Urinary bladder (tissue), 4 donors: ENCODE measurements around the gene ADARB1. TPM values are rescaled to one million over a fixed set of nuclear protein-coding genes. Genes with fewer than 3 reads are reported as not detected.

Source experiments
- DNase-seq: peaks from one replicate; pipeline ENCODE4 v3.0.0-alpha.2; 2015; ENCODE audit errors: extremely low spot score
- H3K27ac ChIP-seq: one replicate; pipeline ENCODE4 v1.5.1; 2013; ENCODE audit warnings: low read depth, mild to moderate bottlenecking, moderate library complexity
- H3K36me3 ChIP-seq: one replicate; pipeline ENCODE4 v1.6.1; 2013; ENCODE audit warnings: mild to moderate bottlenecking, moderate library complexity; ENCODE audit not compliant: insufficient read depth
- H3K4me1 ChIP-seq: one replicate; pipeline ENCODE4 v1.6.1; 2013; ENCODE audit warnings: mild to moderate bottlenecking, moderate library complexity; ENCODE audit not compliant: insufficient read depth
- H3K4me3 ChIP-seq: one replicate; pipeline ENCODE4 v1.5.1; 2013; ENCODE audit warnings: low read depth, low read length
- whole genome bisulfite sequencing: extraction: QIAGEN DNeasy Blood & Tissue Kit; methylation state at CpG from one replicate; pipeline ENCODE4 v1.1.7; 2013; 5-methylcytosine and 5-hydroxymethylcytosine counted together
- polyA plus RNA-seq: library from polyadenylated mRNA; stranded (reverse); fragments of 200-250 nt; gene quantifications from one replicate; pipeline ENCODE4 v1.2.3, GENCODE V29; 2013
- total RNA-seq: library from RNA; depleted of rRNA; stranded (reverse); fragments of >200 nt; gene quantifications from one replicate; pipeline ENCODE4 v1.2.3, GENCODE V29; 2014
- donor health status: healthy with polysubstance abuse.
- donor health status: healthy.

ADARB1 gene
- total and polyA plus RNA-seq, 2 donors, result 35.3 to 79.8 TPM

- Histone ChIP-seq H3K36me3 (no peaks in the 10 kb centered on the region), H3K4me3 (no peak overlapping the region), H3K4me1 (no peaks in the 10 kb centered on the region), H3K27ac (no peak overlapping the region)
- DNase-seq, result no peak
- 73% methylated on average over 5 of the region's 5 CpGs for WGBS
Observed at GRCh38 chr21:45166931-45167330, 92.6 kb downstream of the ADARB1 start.

DNA sequence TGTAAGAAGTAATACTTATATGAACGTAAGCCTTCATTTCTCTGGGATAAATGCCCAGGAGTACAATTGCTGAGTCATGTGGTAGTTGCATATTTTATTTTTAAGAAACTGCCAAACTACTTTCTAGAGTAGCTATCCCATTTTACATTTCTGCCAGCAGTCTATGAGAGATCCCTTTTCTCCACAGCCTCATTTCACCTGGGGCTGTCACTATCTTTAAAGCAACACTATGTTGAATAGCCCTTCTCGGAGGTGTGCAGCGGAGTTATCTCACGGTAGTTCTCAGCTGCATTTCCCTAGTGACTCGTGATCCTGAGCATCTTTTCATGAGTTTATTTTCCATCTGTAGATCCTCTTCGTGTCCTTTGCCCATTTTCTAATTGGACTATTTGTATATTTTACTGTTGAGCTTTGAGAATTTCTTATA is 93.4 kb downstream of the ADARB1 start:
- WGBS, result 42% methylated on average over 6 of the region's 6 CpGs
- Histone ChIP-seq H3K36me3 (no peaks in the 10 kb centered on the region), H3K27ac (no peak overlapping the region), H3K4me3 (no peak overlapping the region), H3K4me1 (no peaks in the 10 kb centered on the region)
- DNase-seq, result no peak

DNA sequence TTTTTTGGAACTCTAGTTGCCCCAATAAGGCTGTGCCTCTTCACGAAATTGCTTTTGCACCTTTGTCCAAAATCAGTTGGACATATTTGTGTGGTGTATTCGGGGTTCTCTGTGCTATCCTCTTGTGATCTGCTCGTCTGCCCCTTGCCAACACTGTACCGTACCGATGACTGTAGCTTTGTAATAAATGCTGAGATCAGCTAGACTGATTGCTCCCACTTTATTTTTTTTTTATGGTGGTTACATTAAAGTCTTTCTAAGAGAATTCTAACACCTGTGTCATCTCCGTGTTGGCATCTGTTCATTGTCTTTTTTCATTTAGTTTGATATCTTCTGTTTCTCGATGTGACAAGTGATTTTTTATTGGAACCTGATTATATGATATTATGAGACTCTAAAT is 94.1 kb downstream of the ADARB1 start:
- DNase-seq, result no peak
- 55% methylated on average over 7 of the region's 7 CpGs for WGBS
- Histone ChIP-seq H3K4me3 (no peak overlapping the region), H3K36me3 (no peaks in the 10 kb centered on the region), H3K4me1 (no peaks in the 10 kb centered on the region), H3K27ac (no peak overlapping the region)

DNA sequence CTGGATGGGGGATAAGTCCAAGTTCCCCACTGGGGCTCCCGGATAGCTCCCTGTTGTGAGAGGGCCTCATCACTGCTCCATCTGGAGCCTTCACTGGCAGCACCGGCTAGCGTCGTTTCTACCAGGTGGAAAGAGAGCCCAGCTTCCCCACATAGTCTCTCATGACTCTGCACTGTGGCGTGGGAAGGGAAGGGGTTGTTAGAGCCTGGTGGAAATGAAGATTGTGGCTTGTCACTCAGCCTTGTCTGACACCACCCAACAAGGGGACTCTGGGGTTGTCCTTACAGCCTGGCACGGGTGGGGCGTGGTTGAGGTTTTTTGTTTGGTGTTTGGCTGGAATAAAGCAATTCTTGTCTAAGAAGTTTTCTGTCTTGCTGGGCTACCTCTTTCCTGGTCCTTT is 94.6 kb downstream of the ADARB1 start:
- no peak for DNase-seq
- no peaks in the 10 kb centered on the region for H3K36me3 ChIP-seq
- no peak overlapping the region for H3K27ac ChIP-seq
- no peaks in the 10 kb centered on the region for H3K4me1 ChIP-seq
- 71% methylated on average over 7 of the region's 7 CpGs for WGBS
- no peak overlapping the region for H3K4me3 ChIP-seq

GRCh38 chr21:45169682-45170081 is 95.3 kb downstream of the ADARB1 start:
- Histone ChIP-seq H3K27ac (no peak overlapping the region), H3K4me3 (no peak overlapping the region), H3K4me1 (no peaks in the 10 kb centered on the region), H3K36me3 (no peaks in the 10 kb centered on the region)
- no peak for DNase-seq
- WGBS, result 65% methylated on average over 6 of the region's 6 CpGs

GRCh38 chr21:45170987-45171386 is 96.6 kb downstream of the ADARB1 start:
- H3K4me1 ChIP-seq, result no peaks in the 10 kb centered on the region
- WGBS, result 98% methylated on average over 8 of the region's 8 CpGs
- H3K36me3 ChIP-seq, result no peaks in the 10 kb centered on the region
- H3K27ac ChIP-seq, result no peak overlapping the region
- H3K4me3 ChIP-seq, result no peak overlapping the region
- DNase-seq, result no peak

GRCh38 chr21:45172420-45172819 is 98.0 kb downstream of the ADARB1 start:
- 97% methylated on average over 10 of the region's 10 CpGs for WGBS
- no peaks in the 10 kb centered on the region for H3K4me1 ChIP-seq
- no peak for DNase-seq
- no peak overlapping the region for H3K4me3 ChIP-seq
- H3K36me3 ChIP-seq, result no peaks in the 10 kb centered on the region
- no peak overlapping the region for H3K27ac ChIP-seq

DNA sequence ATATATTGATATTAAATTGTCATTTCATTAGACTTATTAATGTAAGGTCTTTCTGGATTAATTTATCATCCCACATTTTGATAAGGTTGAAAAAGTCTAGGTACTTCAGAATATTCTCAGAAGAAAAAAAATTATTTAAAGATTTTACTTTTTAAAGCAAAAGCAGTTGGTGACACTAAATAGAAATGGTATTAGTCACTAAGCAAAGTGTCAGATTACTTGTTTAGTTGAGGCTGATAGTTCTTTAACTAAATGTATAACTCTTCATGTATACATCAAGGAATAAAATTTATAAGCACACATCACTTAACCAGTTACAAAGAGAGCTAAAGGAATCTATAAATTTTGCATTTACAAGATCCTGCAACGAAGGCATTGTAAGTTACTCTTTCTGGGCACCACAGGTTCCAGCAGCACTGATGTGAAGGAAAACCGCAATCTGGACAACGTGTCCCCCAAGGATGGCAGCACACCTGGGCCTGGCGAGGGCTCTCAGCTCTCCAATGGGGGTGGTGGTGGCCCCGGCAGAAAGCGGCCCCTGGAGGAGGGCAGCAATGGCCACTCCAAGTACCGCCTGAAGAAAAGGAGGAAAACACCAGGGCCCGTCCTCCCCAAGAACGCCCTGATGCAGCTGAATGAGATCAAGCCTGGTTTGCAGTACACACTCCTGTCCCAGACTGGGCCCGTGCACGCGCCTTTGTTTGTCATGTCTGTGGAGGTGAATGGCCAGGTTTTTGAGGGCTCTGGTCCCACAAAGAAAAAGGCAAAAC is 101.1 kb downstream of the ADARB1 start:
- Histone ChIP-seq H3K27ac (no peak overlapping the region), H3K4me3 (no peak overlapping the region), H3K4me1 (no peaks in the 10 kb centered on the region), H3K36me3 (no peaks in the 10 kb centered on the region)
- no peak for DNase-seq
- 92% methylated on average over 12 of the region's 12 CpGs for WGBS

DNA sequence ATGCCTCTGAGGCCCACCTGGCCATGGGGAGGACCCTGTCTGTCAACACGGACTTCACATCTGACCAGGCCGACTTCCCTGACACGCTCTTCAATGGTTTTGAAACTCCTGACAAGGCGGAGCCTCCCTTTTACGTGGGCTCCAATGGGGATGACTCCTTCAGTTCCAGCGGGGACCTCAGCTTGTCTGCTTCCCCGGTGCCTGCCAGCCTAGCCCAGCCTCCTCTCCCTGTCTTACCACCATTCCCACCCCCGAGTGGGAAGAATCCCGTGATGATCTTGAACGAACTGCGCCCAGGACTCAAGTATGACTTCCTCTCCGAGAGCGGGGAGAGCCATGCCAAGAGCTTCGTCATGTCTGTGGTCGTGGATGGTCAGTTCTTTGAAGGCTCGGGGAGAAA is 101.8 kb downstream of the ADARB1 start:
- H3K4me1 ChIP-seq, result no peaks in the 10 kb centered on the region
- H3K36me3 ChIP-seq, result no peaks in the 10 kb centered on the region
- no peak overlapping the region for H3K4me3 ChIP-seq
- H3K27ac ChIP-seq, result no peak overlapping the region
- WGBS, result 93% methylated on average over 16 of the region's 16 CpGs
- no peak for DNase-seq

DNA sequence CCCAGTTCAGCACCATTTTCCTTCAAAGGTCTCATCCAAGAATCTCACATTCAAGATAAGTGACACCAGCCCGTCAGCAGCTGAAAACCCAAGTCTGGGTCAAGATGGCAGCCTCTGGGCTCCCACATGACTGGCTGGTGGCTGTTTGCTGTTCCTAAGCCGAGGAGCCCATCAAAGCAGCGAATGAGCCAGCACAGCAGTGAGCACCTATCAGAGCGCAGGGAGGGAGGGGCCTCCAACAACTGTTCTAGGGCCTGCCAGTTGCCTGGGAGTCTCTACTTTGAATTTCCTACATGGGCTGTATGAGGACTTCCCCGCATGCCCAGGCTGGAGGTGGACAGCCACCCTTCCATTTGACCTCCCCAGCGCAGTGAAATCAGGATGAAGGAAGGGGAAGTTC is 102.7 kb downstream of the ADARB1 start:
- H3K4me1 ChIP-seq, result no peaks in the 10 kb centered on the region
- 97% methylated on average over 6 of the region's 6 CpGs for WGBS
- no peaks in the 10 kb centered on the region for H3K36me3 ChIP-seq
- no peak for DNase-seq
- no peak overlapping the region for H3K27ac ChIP-seq
- H3K4me3 ChIP-seq, result no peak overlapping the region

DNA sequence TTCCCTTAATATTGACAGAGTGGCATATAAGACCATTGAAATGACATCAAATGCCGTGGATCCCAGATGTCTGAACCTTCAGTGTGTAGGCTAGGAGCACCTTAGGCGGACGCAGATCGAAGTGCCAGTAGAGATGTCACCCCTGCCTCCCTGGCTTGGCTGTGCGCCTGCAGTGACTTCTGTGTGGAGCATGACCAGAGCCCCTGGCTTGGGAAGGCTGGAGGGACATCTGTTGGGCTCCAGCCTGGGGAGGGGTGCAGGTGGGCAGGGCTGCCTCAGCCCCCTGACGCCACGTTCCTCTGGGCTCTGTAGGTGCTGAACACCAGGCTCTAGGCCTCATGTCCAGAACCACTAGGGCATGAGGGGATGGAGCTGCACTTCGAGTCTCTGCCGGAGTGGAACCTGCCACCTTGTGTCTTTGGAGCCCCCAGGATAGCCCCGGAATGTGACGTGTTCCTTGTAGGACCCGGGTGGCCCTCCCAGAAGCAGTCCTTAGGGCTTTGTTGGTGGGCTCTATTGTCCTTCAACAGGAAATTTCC is 103.8 kb downstream of the ADARB1 start:
- no peak overlapping the region for H3K27ac ChIP-seq
- DNase-seq, result no peak
- no peaks in the 10 kb centered on the region for H3K4me1 ChIP-seq
- no peak overlapping the region for H3K4me3 ChIP-seq
- WGBS, result 95% methylated on average over 12 of the region's 12 CpGs
- no peaks in the 10 kb centered on the region for H3K36me3 ChIP-seq

GRCh38 chr21:45178971-45179370 is 104.6 kb downstream of the ADARB1 start:
- no peak for DNase-seq
- 88% methylated on average over 11 of the region's 11 CpGs for WGBS
- Histone ChIP-seq H3K27ac (no peak overlapping the region), H3K4me1 (no peaks in the 10 kb centered on the region), H3K36me3 (no peaks in the 10 kb centered on the region), H3K4me3 (no peak overlapping the region)

DNA sequence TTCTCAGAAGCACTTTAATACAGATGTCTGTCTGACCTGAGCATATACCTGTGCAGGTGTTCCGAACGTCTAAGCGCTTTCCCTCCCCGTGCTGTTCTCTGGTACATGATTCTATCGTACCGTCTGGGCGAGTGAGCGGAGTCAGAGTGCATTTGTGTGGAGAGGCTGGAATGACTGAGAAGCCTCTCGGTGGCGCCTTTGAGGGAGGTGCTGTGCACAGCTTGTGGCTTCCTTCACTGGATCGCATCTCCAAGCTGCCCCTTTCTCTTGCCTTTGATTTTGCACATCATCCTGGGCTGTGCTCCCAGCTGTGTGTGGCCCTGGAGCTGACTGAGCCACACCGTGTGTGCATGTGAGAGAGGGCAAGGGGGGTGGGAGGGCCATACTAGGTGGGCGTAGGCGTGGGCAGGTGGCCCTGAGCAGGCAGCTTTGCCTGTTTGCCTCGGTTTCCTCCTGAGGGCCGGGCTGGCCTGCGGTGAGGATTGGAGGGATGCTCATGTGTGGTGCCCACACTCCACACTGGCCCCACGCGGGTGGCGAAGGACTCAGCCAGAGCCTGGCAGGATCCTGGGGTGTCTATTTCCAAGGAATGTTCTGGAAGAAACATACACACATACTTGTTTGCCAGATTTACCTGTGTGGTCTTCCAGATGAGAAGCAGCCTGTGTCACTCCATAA is 105.3 kb downstream of the ADARB1 start:
- 91% methylated on average over 20 of the region's 20 CpGs for WGBS
- H3K4me3 ChIP-seq, result no peak overlapping the region
- no peaks in the 10 kb centered on the region for H3K4me1 ChIP-seq
- no peak for DNase-seq
- H3K27ac ChIP-seq, result no peak overlapping the region
- H3K36me3 ChIP-seq, result no peaks in the 10 kb centered on the region

- 85% methylated on average over 11 of the region's 11 CpGs for WGBS
- H3K4me1 ChIP-seq, result no peaks in the 10 kb centered on the region
- no peak overlapping the region for H3K27ac ChIP-seq
- DNase-seq, result no peak
- no peak overlapping the region for H3K4me3 ChIP-seq
- no peaks in the 10 kb centered on the region for H3K36me3 ChIP-seq
Observed at GRCh38 chr21:45180246-45180599, 105.8 kb downstream of the ADARB1 start.
